GM20431 (cell line): Measurements from ENCODE around the gene CMC2.

Experiments
- in situ Hi-C: fragments of 300-500 bp; cut with MseI, MboI; formaldehyde crosslinking; loops from one replicate; pipeline ENCODE4 v1.15.0; 2020; ENCODE audit warnings: low sequenced_read_pairs; ENCODE audit not compliant: unreplicated experiment

CMC2 gene

DNA sequence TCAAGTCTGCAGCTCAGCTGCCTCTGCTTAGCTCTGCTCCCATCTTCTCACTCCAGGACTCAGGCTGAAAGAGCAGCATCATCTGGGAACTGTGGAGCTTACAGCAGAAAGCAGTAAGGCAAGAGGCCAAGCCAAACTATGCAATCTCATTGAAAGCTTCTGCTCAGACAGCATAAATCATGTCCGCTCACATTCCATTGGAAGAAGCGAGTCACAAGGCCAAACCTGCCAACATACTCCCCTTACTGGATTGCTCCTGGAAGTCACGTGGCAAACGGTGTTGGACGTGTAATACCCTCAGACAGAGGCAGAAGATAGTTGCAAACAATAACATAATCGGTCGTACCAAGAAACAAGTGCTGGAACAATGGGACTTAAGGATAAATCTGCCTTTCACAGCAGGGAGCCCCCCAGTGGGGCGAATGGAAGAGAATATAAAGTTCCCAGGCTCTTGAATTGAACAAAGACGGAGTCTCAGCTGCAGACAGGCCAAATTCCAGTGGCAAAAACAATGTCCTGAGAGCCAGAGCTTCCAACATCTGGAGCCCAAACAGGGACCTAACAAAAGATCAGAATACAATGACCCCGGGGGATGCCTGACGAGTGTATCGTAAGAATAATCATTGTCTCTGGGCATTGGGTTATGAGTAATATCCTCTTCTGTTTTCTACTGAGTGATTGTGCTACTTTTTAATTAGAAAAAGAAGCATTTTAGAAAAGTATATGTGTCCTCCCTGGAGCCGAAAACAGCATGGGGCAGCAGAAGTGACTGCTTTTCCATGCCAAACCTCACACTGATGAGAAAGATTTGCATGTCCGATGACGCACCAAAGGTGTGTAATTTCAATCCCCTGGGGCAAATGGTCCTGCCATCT, 68.4 kb downstream of the CMC2 start:
- in situ Hi-C loops = no loop called here

DNA sequence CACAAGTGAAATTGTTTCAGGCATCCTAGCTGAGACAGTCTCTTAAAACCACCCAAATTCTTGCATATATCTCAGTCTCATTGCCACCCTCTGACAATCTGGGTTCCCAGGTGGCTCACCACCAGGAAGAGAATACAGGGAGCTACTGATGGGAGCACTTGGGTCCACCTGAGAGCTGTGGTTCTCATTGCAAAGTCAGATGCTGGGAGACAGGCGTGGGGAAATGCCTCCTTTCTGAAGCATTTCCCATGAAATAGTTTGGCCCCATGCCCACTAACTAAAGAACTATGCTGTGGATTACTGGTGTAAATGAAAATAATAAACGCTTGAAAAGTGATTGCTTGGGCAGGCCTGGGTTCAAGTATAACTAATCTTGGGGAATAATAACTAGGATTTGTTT, 70.3 kb downstream of the CMC2 start:
- in situ Hi-C loops = no loop called here

DNA sequence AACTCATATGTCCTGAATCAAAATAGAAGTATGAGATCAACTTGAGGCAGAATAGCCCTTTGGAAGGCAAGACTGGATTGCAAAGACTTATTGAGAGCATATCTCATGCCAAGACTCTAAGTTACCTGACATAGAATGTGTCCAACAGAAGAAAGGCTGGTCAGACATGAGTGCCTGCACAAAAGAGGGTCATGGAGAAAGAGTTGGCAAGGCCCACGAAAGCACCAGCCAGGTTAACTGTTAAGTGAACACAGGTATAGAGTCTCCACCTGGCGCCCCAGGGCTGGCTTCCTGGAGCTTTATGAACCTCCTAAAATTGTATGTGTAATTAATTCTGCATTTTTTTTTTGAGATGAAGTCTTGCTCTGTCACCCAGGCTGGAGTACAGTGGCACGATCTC, 71.0 kb downstream of the CMC2 start:
- in situ Hi-C loops = no loop called here

DNA sequence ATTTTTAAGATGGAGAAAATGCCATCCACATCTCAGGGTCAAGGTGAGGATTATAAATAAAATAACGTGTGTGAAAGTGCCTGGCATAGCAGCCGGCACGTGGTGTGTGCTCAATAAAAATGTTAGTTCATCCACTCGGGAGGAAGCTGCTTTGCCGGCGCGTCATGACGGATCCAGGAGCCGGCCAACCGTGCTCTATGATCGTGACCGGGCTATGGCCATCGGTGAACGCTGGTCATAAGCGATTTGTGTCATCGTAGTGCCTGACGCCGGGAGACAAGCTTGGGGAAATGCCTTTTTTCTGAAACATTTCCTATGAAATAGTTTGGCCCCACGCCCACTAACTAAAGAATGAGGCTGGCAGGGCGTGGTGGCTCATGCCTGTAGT, 74.0 kb downstream of the CMC2 start:
- in situ Hi-C loops = no loop called here

DNA sequence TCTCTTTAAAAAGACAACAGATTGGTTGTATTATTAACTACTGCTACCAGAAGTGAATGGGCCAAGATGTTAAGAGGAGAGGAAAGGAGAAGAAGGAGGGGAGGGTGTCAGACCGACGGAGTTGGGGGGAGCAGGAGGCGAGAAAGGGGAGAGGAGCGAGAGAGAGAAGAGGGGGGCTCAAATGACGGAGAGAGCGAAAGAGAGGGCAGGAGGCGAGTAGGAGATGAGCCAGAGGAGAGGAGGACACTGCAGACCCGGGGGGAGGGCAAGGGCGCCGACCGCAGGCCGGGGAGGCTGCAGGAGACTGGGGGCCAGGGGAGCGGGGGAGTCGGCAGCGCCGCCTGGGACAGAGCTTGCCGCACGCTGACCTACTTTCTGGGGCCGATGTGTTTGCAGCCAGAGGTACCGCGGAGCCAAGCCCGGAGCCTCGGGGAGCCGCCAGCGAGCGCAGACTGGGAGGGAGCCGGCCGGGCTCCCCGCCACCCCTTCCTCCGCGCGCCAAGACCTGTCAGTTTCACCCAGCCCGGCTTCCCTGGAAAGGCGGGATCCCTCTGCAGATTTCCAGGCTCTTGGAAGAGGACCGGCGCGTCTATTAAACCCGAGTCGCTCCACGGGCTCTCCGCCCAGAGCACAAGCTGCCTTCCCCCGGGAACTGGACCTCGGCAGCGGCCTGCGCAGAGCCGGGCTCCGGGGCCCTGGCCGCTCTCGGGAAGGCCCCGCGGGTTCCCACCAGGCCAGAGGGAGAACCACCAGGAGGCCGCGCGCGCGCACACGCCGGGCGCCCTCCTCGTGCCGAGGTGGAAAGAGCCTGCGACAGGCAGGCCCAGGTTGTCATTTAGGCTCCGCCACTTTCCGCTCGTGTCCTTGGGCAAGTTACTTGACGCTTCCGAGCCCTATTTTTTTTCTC, 74.6 kb downstream of the CMC2 start:
- in situ Hi-C loops = no loop called here

DNA sequence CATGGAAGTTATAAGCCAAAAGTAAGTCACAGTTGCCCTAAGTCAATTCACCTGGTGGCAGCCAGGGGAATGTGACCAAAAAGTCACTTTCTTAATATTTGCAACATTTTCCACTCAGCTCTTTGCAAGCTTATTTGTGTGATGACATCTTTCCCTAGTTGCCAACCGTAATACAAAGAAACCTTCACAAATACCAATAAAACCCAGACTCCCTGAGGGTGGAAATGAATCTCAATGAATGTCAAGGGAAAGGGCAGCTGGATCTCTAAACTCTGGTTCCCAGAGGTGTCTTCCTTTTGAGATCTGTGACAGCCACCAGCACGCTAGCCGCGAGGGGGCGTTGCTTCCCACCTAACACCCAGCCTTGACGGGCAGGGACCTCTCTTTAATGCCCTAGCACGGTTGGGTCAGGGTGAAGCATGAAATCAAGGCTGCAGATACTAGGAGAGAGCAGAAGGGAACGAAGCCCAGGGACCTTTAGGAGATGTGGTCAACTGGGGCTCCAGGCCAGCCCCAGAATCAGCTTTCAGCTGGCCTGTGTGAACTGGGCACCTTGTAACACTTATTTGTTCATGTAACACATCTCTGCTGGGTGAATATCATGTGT, 82.2 kb downstream of the CMC2 start:
- in situ Hi-C loops = no loop called here

DNA sequence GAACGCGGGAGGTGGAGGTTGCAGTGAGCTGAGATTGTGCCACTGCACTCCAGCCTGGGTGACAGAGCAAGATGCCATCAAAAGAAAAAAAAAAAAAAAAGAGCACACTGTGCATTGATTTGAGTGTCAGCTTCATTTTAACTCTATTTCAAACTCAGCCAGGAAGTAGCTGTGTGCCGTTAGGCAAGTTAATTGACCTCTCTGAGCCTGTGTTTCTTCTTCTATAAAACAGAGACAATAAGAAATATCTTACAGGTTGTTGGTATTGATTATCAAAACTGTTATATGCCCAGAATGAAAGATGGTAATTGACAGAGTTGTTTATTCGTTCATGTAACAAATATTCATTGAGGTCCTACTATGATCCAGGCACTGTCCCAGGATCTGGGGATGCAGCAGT, 83.3 kb downstream of the CMC2 start:
- in situ Hi-C loops = no loop called here
